CD14-positive monocyte (primary cell): Measurements from ENCODE around the gene LTBP1. TPM values are rescaled to one million over a fixed set of nuclear protein-coding genes. Genes with fewer than 3 reads are reported as not detected.

Experiments
- DNase-seq, 3 donors: peaks; one replicate each; pipeline ENCODE4 v3.0.0-alpha.2; 2011 to 2022
- H2AFZ ChIP-seq: 2 replicates; pipeline ENCODE4 v1.6.0; 2012; ENCODE audit warnings: mild to moderate bottlenecking, low read depth, low read length, inconsistent platforms; ENCODE audit not compliant: insufficient read depth, poor library complexity, severe bottlenecking
- H3K27ac ChIP-seq, 2 donors: 1 replicate in 1 of 2; 2 replicates in 1 of 2; pipeline ENCODE4 v1.5.1; 2012 to 2013; ENCODE audit warnings: low read length in 2 of 2, control low read depth in 1 of 2, inconsistent platforms in 1 of 2, low read depth in 1 of 2, mild to moderate bottlenecking in 1 of 2
- H3K27me3 ChIP-seq, 2 donors: one replicate each; pipeline versions ENCODE4 v1.6.0 to v1.6.1; 2011 to 2013; ENCODE audit warnings: low read length in 2 of 2; ENCODE audit not compliant: control insufficient read depth in 2 of 2, insufficient read depth in 2 of 2
- H3K36me3 ChIP-seq, 2 donors: replicated peaks in 1 of 2; 1 replicate in 1 of 2; 2 replicates in 1 of 2; pipeline versions ENCODE4 v1.5.1 to v1.6.1; 2012 to 2013; ENCODE audit warnings: low read length in 2 of 2, control low read depth in 1 of 2, inconsistent platforms in 1 of 2, mild to moderate bottlenecking in 1 of 2; ENCODE audit not compliant: insufficient read depth in 2 of 2, control insufficient read depth in 1 of 2
- H3K4me1 ChIP-seq, 2 donors: 1 replicate in 1 of 2; 2 replicates in 1 of 2; pipeline versions ENCODE4 v1.5.1 to v1.6.1; 2012 to 2013; ENCODE audit warnings: low read length in 2 of 2, control low read depth in 1 of 2, inconsistent platforms in 1 of 2, mild to moderate bottlenecking in 1 of 2, moderate library complexity in 1 of 2; ENCODE audit not compliant: insufficient read depth in 2 of 2, control insufficient read depth in 1 of 2
- H3K4me2 ChIP-seq: replicated peaks from 2 replicates; pipeline ENCODE3; 2012; ENCODE audit warnings: low read length, moderate library complexity, mild to moderate bottlenecking; ENCODE audit not compliant: poor library complexity, severe bottlenecking; ENCODE audit errors: extremely low read depth
- H3K4me3 ChIP-seq, 3 experiments: fragments of 200-600 bp in 1 of 3; sonication (generic) in 1 of 3; replicated peaks in 1 of 3; 1 replicate in 2 of 3; 2 replicates in 1 of 3; pipeline ENCODE4 v1.5.1; 2011 to 2013; ENCODE audit warnings: low read length in 3 of 3, mild to moderate bottlenecking in 3 of 3, control low read depth in 2 of 3, low read depth in 2 of 3, inconsistent platforms in 1 of 3, moderate library complexity in 1 of 3
- H3K79me2 ChIP-seq: 2 replicates; pipeline ENCODE4 v1.6.0; 2012; ENCODE audit warnings: mild to moderate bottlenecking, control low read depth, inconsistent platforms, low read length, moderate library complexity; ENCODE audit not compliant: insufficient read depth
- H3K9ac ChIP-seq: 2 replicates; pipeline ENCODE4 v1.6.0; 2017; ENCODE audit warnings: low read length, mild to moderate bottlenecking; ENCODE audit not compliant: insufficient read depth, poor library complexity, severe bottlenecking
- H3K9me3 ChIP-seq, 2 donors: replicated peaks in 1 of 2; 1 replicate in 1 of 2; 2 replicates in 1 of 2; pipeline versions ENCODE4 v1.5.1 to v1.6.1; 2012 to 2013; ENCODE audit warnings: low read length in 2 of 2, control low read depth in 1 of 2; ENCODE audit not compliant: control insufficient read depth in 1 of 2, insufficient read depth in 1 of 2
- H4K20me1 ChIP-seq: 2 replicates; pipeline ENCODE4 v1.6.0; 2012; ENCODE audit warnings: mild to moderate bottlenecking, low read length, control low read depth, moderate library complexity; ENCODE audit not compliant: insufficient read depth
- H3K27ac Mint-ChIP-seq, 7 donors: one replicate each; pipeline ENCODE4 v1.8.0; 2020; ENCODE audit warnings: mild to moderate bottlenecking in 7 of 7, mixed read lengths in 7 of 7, moderate library complexity in 6 of 7, inconsistent platforms in 2 of 7
- H3K27me3 Mint-ChIP-seq, 3 donors: one replicate each; pipeline ENCODE4 v1.8.0; 2021 to 2022; ENCODE audit warnings: low read depth in 3 of 3, mild to moderate bottlenecking in 3 of 3, mixed read lengths in 3 of 3, moderate library complexity in 3 of 3, inconsistent platforms in 1 of 3
- H3K36me3 Mint-ChIP-seq, 2 donors: one replicate each; pipeline ENCODE4 v1.8.0; 2020; ENCODE audit warnings: mixed read lengths in 2 of 2, inconsistent platforms in 1 of 2, mild to moderate bottlenecking in 1 of 2
- H3K4me1 Mint-ChIP-seq: one replicate; pipeline ENCODE4 v1.8.0; 2020; ENCODE audit warnings: mild to moderate bottlenecking, mixed read lengths
- H3K4me3 Mint-ChIP-seq, 2 donors: one replicate each; pipeline ENCODE4 v1.8.0; 2020; ENCODE audit warnings: mild to moderate bottlenecking in 2 of 2, mixed read lengths in 2 of 2, moderate library complexity in 1 of 2
- H3K9me3 Mint-ChIP-seq, 7 donors: one replicate each; pipeline ENCODE4 v1.8.0; 2020 to 2022; ENCODE audit warnings: mixed read lengths in 7 of 7, mild to moderate bottlenecking in 6 of 7, moderate library complexity in 6 of 7, inconsistent platforms in 2 of 7
- WGBS: methylation state at CpG from one replicate; pipeline ENCODE4 v1.1.5; 2013; ENCODE audit warnings: missing lambda C conversion rate; ENCODE audit not compliant: insufficient coverage; 5-methylcytosine and 5-hydroxymethylcytosine counted together
- intact Hi-C, 2 donors: fragments of 100-400 bp; cut with micrococcal nuclease; formaldehyde crosslinking; loops; one replicate each; pipeline versions ENCODE4 v1.15.0 to v1.15.1; 2023
- polyA plus RNA-seq, 3 donors: library from polyadenylated mRNA; depleted of rRNA in 1 of 3; unstranded in 2 of 3; stranded (reverse) in 1 of 3; fragments of 300-500 nt in 2 of 3; fragments of >200 nt in 1 of 3; fragmentation: Illumina TruSeq in 2 of 3; gene quantifications; 1 replicate in 2 of 3; 2 replicates in 1 of 3; pipeline ENCODE4 v1.2.3, GENCODE V29; 2012 to 2021
- TF ChIP-seq, protein P1 (sequence below): fragments of 200-600 bp; IDR thresholded peaks from one replicate; pipeline ENCODE4 v1.8.0; 2022; ENCODE audit warnings: antibody characterized with exemption, mild to moderate bottlenecking

Gene LTBP1
- polyA plus RNA-seq, 3 donors, result 0.18 to 0.24 TPM; not detected in 1

DNA sequence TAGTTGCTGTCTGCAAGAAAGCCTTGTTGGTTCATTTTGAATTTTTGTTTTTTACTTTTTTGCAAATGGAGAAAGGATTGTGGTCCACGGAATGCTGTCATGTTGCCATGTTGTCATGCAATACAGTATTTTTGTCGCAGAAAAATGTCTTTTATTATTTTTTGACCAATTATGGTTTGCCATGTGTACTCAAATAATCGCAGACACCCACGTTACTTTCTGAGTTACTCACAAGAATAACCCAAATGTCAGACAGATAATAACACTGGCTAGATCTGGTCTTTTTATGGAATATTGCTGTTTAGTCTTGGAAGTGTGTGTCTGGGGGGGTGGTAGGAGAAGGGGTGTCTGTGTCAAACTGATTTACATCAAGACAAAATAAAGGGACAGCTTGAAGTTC is 188.9 kb downstream of the LTBP1 start:
- Histone ChIP-seq H4K20me1 (no peaks in the 10 kb centered on the region), H2AFZ (peak overlapping the region; percentile 23), H3K4me3 (no peak overlapping the region), H3K9me3 (no peaks in the 10 kb centered on the region), H3K4me1 (peaks cover 27 to 32% of the 10 kb centered on the region in 2 donors), H3K27ac (no peak overlapping the region), H3K79me2 (no peaks in the 10 kb centered on the region), H3K36me3 (no peaks in the 10 kb centered on the region), H3K27me3 (no peaks in the 10 kb centered on the region), H3K4me2 (no peak overlapping the region), H3K9ac (no peak overlapping the region)
- WGBS, result no CpG with 5 or more reads among the region's 4 CpGs
- Mint-ChIP-seq H3K36me3 (no peaks in the 10 kb centered on the region), H3K27me3 (peaks cover 0 to 3% (median 2%) of the 10 kb centered on the region in 3 donors), H3K4me3 (no peak overlapping the region), H3K27ac (no peak overlapping the region), H3K9me3 (no peaks in the 10 kb centered on the region), H3K4me1 (peaks cover 51% of the 10 kb centered on the region)
- intact Hi-C loops, result no loop called here
- TF ChIP-seq, protein P1, sequence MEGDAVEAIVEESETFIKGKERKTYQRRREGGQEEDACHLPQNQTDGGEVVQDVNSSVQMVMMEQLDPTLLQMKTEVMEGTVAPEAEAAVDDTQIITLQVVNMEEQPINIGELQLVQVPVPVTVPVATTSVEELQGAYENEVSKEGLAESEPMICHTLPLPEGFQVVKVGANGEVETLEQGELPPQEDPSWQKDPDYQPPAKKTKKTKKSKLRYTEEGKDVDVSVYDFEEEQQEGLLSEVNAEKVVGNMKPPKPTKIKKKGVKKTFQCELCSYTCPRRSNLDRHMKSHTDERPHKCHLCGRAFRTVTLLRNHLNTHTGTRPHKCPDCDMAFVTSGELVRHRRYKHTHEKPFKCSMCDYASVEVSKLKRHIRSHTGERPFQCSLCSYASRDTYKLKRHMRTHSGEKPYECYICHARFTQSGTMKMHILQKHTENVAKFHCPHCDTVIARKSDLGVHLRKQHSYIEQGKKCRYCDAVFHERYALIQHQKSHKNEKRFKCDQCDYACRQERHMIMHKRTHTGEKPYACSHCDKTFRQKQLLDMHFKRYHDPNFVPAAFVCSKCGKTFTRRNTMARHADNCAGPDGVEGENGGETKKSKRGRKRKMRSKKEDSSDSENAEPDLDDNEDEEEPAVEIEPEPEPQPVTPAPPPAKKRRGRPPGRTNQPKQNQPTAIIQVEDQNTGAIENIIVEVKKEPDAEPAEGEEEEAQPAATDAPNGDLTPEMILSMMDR, result no peak
- DNase-seq, result no peak

DNA sequence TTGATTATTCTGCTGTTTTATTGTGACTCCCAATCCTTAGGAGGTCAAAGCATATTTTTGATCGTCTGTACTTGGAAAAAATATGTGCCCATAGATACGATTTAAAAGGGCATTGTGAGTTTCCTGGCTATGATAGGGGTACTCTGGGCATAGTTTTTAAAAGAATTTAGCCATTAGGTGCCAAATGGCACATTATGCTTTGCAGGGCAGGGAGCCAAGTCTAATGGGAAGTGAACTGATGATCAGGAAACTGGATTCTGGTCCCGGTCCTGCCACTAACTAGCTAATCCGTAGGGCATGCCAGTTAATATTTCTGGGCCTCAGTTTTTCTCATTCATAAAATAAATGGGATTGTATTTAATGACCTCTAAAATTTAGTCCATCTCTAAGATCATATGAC is 189.3 kb downstream of the LTBP1 start:
- DNase-seq, result no peak
- H3K4me1 Mint-ChIP-seq, result peaks cover 48% of the 10 kb centered on the region
- H4K20me1 ChIP-seq, result no peaks in the 10 kb centered on the region
- H3K36me3 Mint-ChIP-seq, result no peaks in the 10 kb centered on the region
- H3K27ac ChIP-seq, result no peak overlapping the region
- TF ChIP-seq, protein P1, result no peak
- no peak overlapping the region for H3K4me3 ChIP-seq
- H3K9me3 Mint-ChIP-seq, result peaks cover 0 to 3% (median 0%) of the 10 kb centered on the region in 7 donors
- no peak overlapping the region for H3K27ac Mint-ChIP-seq
- no peak overlapping the region for H2AFZ ChIP-seq
- no peak overlapping the region for H3K4me3 Mint-ChIP-seq
- no peak overlapping the region for H3K9ac ChIP-seq
- H3K27me3 ChIP-seq, result no peaks in the 10 kb centered on the region
- 96% methylated on average over 2 of the region's 4 CpGs for WGBS
- no peak overlapping the region for H3K4me2 ChIP-seq
- no peaks in the 10 kb centered on the region for H3K9me3 ChIP-seq
- intact Hi-C loops, result no loop called here
- peaks cover 0 to 3% (median 2%) of the 10 kb centered on the region in 3 donors for H3K27me3 Mint-ChIP-seq
- no peaks in the 10 kb centered on the region for H3K36me3 ChIP-seq
- peaks cover 27 to 30% of the 10 kb centered on the region in 2 donors for H3K4me1 ChIP-seq
- H3K79me2 ChIP-seq, result no peaks in the 10 kb centered on the region
